Activated naive CD4-positive, alpha-beta T cell treated with anti-CD3 and anti-CD28 coated beads, Interleukin-2, amount 50 U/mL, for 24 hours (primary cell): Measurements from ENCODE around the gene CUL7.
"Not testable (repeated sequence)": the region's sequence is repeated elsewhere in the genome, so short reads cannot be mapped to it uniquely, and the experiment has no call there.

Experiments used
- H3K27ac Mint-ChIP-seq: one replicate; pipeline ENCODE4 v1.8.0; 2021; ENCODE audit warnings: mild to moderate bottlenecking, mixed read lengths
- H3K27me3 Mint-ChIP-seq: one replicate; pipeline ENCODE4 v1.8.0; 2021; ENCODE audit warnings: mixed read lengths
- H3K36me3 Mint-ChIP-seq: one replicate; pipeline ENCODE4 v1.8.0; 2021; ENCODE audit warnings: mixed read lengths
- H3K4me1 Mint-ChIP-seq: one replicate; pipeline ENCODE4 v1.8.0; 2021; ENCODE audit warnings: mixed read lengths
- H3K4me3 Mint-ChIP-seq: one replicate; pipeline ENCODE4 v1.8.0; 2021; ENCODE audit warnings: mild to moderate bottlenecking, mixed read lengths
- H3K9me3 Mint-ChIP-seq: one replicate; pipeline ENCODE4 v1.8.0; 2021; ENCODE audit warnings: mixed read lengths

The CUL7 gene

GRCh38 chr6:43016176-43016942 is 37.3 kb downstream of the CUL7 start:
- peaks cover 4% of the 10 kb centered on the region for H3K36me3 Mint-ChIP-seq
- H3K27me3 Mint-ChIP-seq, result no peaks in the 10 kb centered on the region
- H3K4me3 Mint-ChIP-seq, result peak overlapping the region; percentile 73
- peak overlapping the region; percentile 47 for H3K27ac Mint-ChIP-seq
- no peaks in the 10 kb centered on the region for H3K9me3 Mint-ChIP-seq
- peaks cover 91% of the 10 kb centered on the region for H3K4me1 Mint-ChIP-seq

GRCh38 chr6:43014434-43014909 is 39.2 kb downstream of the CUL7 start:
- peaks cover 4% of the 10 kb centered on the region for H3K36me3 Mint-ChIP-seq
- no peaks in the 10 kb centered on the region for H3K9me3 Mint-ChIP-seq
- peak overlapping the region; percentile 73 for H3K27ac Mint-ChIP-seq
- peaks cover 81% of the 10 kb centered on the region for H3K4me1 Mint-ChIP-seq
- H3K4me3 Mint-ChIP-seq, result peak overlapping the region; percentile 94
- H3K27me3 Mint-ChIP-seq, result no peaks in the 10 kb centered on the region

- Mint-ChIP-seq H3K4me3 (peak within 1 kb of the TSS; percentile 94), H3K27ac (peak within 1 kb of the TSS; percentile 96), H3K27me3 (no peaks in the 10 kb centered on the region), H3K36me3 (peaks cover 3% of the 10 kb centered on the region), H3K4me1 (peaks cover 76% of the 10 kb centered on the region), H3K9me3 (no peaks in the 10 kb centered on the region)
Observed at GRCh38 chr6:43013843-43014433, 39.7 kb downstream of the CUL7 start, which contains the start of the genes KLHDC3 and MEA1. Gene KLHDC3 (plus strand): TSS chr6:43014249. CDS start chr6:43017193, 2,944 bp downstream. Gene MEA1 (minus strand): TSS chr6:43013946. CDS start chr6:43013813, 133 bp downstream.

GRCh38 chr6:43013097-43013842 is 40.4 kb downstream of the CUL7 start:
- H3K4me3 Mint-ChIP-seq, result peak overlapping the region; percentile 94
- H3K4me1 Mint-ChIP-seq, result peaks cover 71% of the 10 kb centered on the region
- no peaks in the 10 kb centered on the region for H3K27me3 Mint-ChIP-seq
- H3K27ac Mint-ChIP-seq, result peak overlapping the region; percentile 96
- no peaks in the 10 kb centered on the region for H3K9me3 Mint-ChIP-seq
- H3K36me3 Mint-ChIP-seq, result peaks cover 3% of the 10 kb centered on the region

- H3K27me3 Mint-ChIP-seq, result no peaks in the 10 kb centered on the region
- H3K4me3 Mint-ChIP-seq, result peak overlapping the region; percentile 94
- no peaks in the 10 kb centered on the region for H3K9me3 Mint-ChIP-seq
- H3K27ac Mint-ChIP-seq, result peak overlapping the region; percentile 96
- H3K36me3 Mint-ChIP-seq, result peaks cover 5% of the 10 kb centered on the region
- peaks cover 63% of the 10 kb centered on the region for H3K4me1 Mint-ChIP-seq
Observed at GRCh38 chr6:43012364-43012763, 41.3 kb downstream of the CUL7 start.

- no peak overlapping the region for H3K27ac Mint-ChIP-seq
- H3K9me3 Mint-ChIP-seq, result no peaks in the 10 kb centered on the region
- peaks cover 6% of the 10 kb centered on the region for H3K36me3 Mint-ChIP-seq
- H3K4me1 Mint-ChIP-seq, result peaks cover 52% of the 10 kb centered on the region
- no peak overlapping the region for H3K4me3 Mint-ChIP-seq
- no peaks in the 10 kb centered on the region for H3K27me3 Mint-ChIP-seq
Observed at GRCh38 chr6:43011207-43011606, 42.4 kb downstream of the CUL7 start.

GRCh38 chr6:43009124-43009523 is 44.5 kb downstream of the CUL7 start:
- peaks cover 38% of the 10 kb centered on the region for H3K4me1 Mint-ChIP-seq
- no peak overlapping the region for H3K4me3 Mint-ChIP-seq
- no peak overlapping the region for H3K27ac Mint-ChIP-seq
- no peaks in the 10 kb centered on the region for H3K27me3 Mint-ChIP-seq
- H3K9me3 Mint-ChIP-seq, result no peaks in the 10 kb centered on the region
- H3K36me3 Mint-ChIP-seq, result peaks cover 6% of the 10 kb centered on the region

GRCh38 chr6:43007126-43007525 is 46.5 kb downstream of the CUL7 start:
- Mint-ChIP-seq H3K9me3 (no peaks in the 10 kb centered on the region), H3K27ac (no peak overlapping the region), H3K36me3 (peaks cover 6% of the 10 kb centered on the region), H3K27me3 (no peaks in the 10 kb centered on the region), H3K4me1 (peaks cover 18% of the 10 kb centered on the region), H3K4me3 (no peak overlapping the region)

- no peak overlapping the region for H3K4me3 Mint-ChIP-seq
- H3K9me3 Mint-ChIP-seq, result no peaks in the 10 kb centered on the region
- no peak overlapping the region for H3K27ac Mint-ChIP-seq
- peaks cover 10% of the 10 kb centered on the region for H3K4me1 Mint-ChIP-seq
- no peaks in the 10 kb centered on the region for H3K27me3 Mint-ChIP-seq
- H3K36me3 Mint-ChIP-seq, result peaks cover 3% of the 10 kb centered on the region
Observed at GRCh38 chr6:43006251-43006650, 47.4 kb downstream of the CUL7 start.

GRCh38 chr6:43005844-43006243 is 47.8 kb downstream of the CUL7 start:
- Mint-ChIP-seq H3K9me3 (no peaks in the 10 kb centered on the region), H3K4me1 (peaks cover 10% of the 10 kb centered on the region), H3K27me3 (no peaks in the 10 kb centered on the region), H3K4me3 (no peak overlapping the region), H3K27ac (no peak overlapping the region), H3K36me3 (peaks cover 4% of the 10 kb centered on the region)

- H3K27ac Mint-ChIP-seq, result no peak overlapping the region
- H3K36me3 Mint-ChIP-seq, result peaks cover 2% of the 10 kb centered on the region
- no peaks in the 10 kb centered on the region for H3K9me3 Mint-ChIP-seq
- H3K4me1 Mint-ChIP-seq, result peaks cover 4% of the 10 kb centered on the region
- no peak overlapping the region for H3K4me3 Mint-ChIP-seq
- H3K27me3 Mint-ChIP-seq, result no peaks in the 10 kb centered on the region
Observed at GRCh38 chr6:43001843-43002242, 51.8 kb downstream of the CUL7 start.

GRCh38 chr6:42998205-42998604 is 55.4 kb downstream of the CUL7 start:
- H3K4me1 Mint-ChIP-seq, H3K9me3 Mint-ChIP-seq, H3K36me3 Mint-ChIP-seq, H3K27me3 Mint-ChIP-seq, H3K27ac Mint-ChIP-seq, H3K4me3 Mint-ChIP-seq: not testable (repeated sequence)

- Mint-ChIP-seq H3K9me3 (no peaks in the 10 kb centered on the region), H3K27ac (no peak overlapping the region), H3K36me3 (peaks cover 4% of the 10 kb centered on the region), H3K4me3 (no peak overlapping the region), H3K4me1 (peaks cover 5% of the 10 kb centered on the region), H3K27me3 (no peaks in the 10 kb centered on the region)
Observed at GRCh38 chr6:42996513-42996912, 57.1 kb downstream of the CUL7 start.

- H3K27me3 Mint-ChIP-seq, result no peaks in the 10 kb centered on the region
- peaks cover 8% of the 10 kb centered on the region for H3K36me3 Mint-ChIP-seq
- H3K4me1 Mint-ChIP-seq, result peaks cover 19% of the 10 kb centered on the region
- peak overlapping the region; percentile 32 for H3K27ac Mint-ChIP-seq
- no peak overlapping the region for H3K4me3 Mint-ChIP-seq
- no peaks in the 10 kb centered on the region for H3K9me3 Mint-ChIP-seq
Observed at GRCh38 chr6:42993445-42993844, 60.2 kb downstream of the CUL7 start.

- Mint-ChIP-seq H3K36me3 (peaks cover 6% of the 10 kb centered on the region), H3K4me3 (no peak overlapping the region), H3K9me3 (no peaks in the 10 kb centered on the region), H3K27me3 (no peaks in the 10 kb centered on the region), H3K4me1 (peaks cover 54% of the 10 kb centered on the region), H3K27ac (no peak overlapping the region)
Observed at GRCh38 chr6:42989923-42990322, 63.7 kb downstream of the CUL7 start.
